IMR-90 (cell line): ENCODE results near the gene PDXK. TPM values are rescaled to one million over a fixed set of nuclear protein-coding genes. Genes with fewer than 3 reads are reported as not detected.

Source experiments
- ATAC-seq: fragments of 200-7000 bp; cut with Tn5 transposase; 2 replicates; pipeline ENCODE4 v1.9.1; 2020; ENCODE audit warnings: low read depth, mild to moderate bottlenecking, moderate library complexity
- BruUV-seq: library from RNA; stranded (reverse); fragments of 400-500 nt; replicated peaks from 2 replicates; lab custom pipeline; 2021; lab: Mats Ljungman, UMichigan
- CTCF ChIA-PET: fragments of 300-600 bp; formaldehyde crosslinking; extraction: SDS; loops from one replicate; lab custom pipeline; 2021; ENCODE audit warnings: antibody characterized with exemption; lab: Yijun Ruan, JAX
- POLR2A ChIA-PET: fragments of 300-600 bp; sonication (Branson Sonifier 250); formaldehyde crosslinking; loops from one replicate; lab custom pipeline; 2022; ENCODE audit warnings: antibody characterized with exemption; ENCODE audit not compliant: unreplicated experiment; lab: Charles Lee
- DNase-seq: peaks from one replicate; pipeline ENCODE4 v3.0.0; 2013
- H2AFZ ChIP-seq: replicated peaks from 2 replicates; pipeline ENCODE3; 2013; ENCODE audit warnings: low read length, mild to moderate bottlenecking; ENCODE audit not compliant: poor library complexity
- H2AK5ac ChIP-seq: 2 replicates; pipeline ENCODE4 v1.6.1; 2013; ENCODE audit warnings: low read depth, low read length, inconsistent platforms
- H2AK9ac ChIP-seq: replicated peaks from 2 replicates; pipeline ENCODE3; 2013; ENCODE audit warnings: mild to moderate bottlenecking, low read depth, low read length, moderate library complexity; ENCODE audit not compliant: poor library complexity
- H2BK120ac ChIP-seq: 2 replicates; pipeline ENCODE4 v1.6.1; 2013; ENCODE audit warnings: low read depth, low read length, inconsistent platforms
- H2BK15ac ChIP-seq: 3 replicates; pipeline ENCODE4 v1.6.1; 2013; ENCODE audit warnings: low read depth, low read length, inconsistent platforms
- H2BK20ac ChIP-seq: 2 replicates; pipeline ENCODE4 v1.6.1; 2013; ENCODE audit warnings: low read depth, mild to moderate bottlenecking, inconsistent platforms, low read length, moderate library complexity
- H2BK5ac ChIP-seq: 2 replicates; pipeline ENCODE4 v1.6.1; 2013; ENCODE audit warnings: mild to moderate bottlenecking, low read depth, low read length, inconsistent platforms; ENCODE audit not compliant: poor library complexity, severe bottlenecking
- H3K14ac ChIP-seq: replicated peaks from 2 replicates; pipeline ENCODE4 v1.6.1; 2013; ENCODE audit warnings: low read depth, low read length, inconsistent platforms
- H3K18ac ChIP-seq: 2 replicates; pipeline ENCODE4 v1.6.1; 2013; ENCODE audit warnings: low read depth, low read length, control low read depth
- H3K23ac ChIP-seq: 2 replicates; pipeline ENCODE4 v1.6.1; 2013; ENCODE audit warnings: low read depth, low read length, inconsistent platforms
- H3K27ac ChIP-seq: 2 replicates; pipeline ENCODE4 v1.5.1; 2013; ENCODE audit warnings: mild to moderate bottlenecking, control low read depth, low read length; ENCODE audit not compliant: insufficient read depth
- H3K27me3 ChIP-seq: 2 replicates; pipeline ENCODE4 v1.6.1; 2013; ENCODE audit warnings: low read length; ENCODE audit not compliant: control insufficient read depth, insufficient read depth
- H3K36me3 ChIP-seq: 2 replicates; pipeline ENCODE4 v1.6.1; 2013; ENCODE audit warnings: low read length, mixed read lengths; ENCODE audit not compliant: control insufficient read depth, insufficient read depth
- H3K4ac ChIP-seq: 2 replicates; pipeline ENCODE4 v1.6.1; 2013; ENCODE audit warnings: low read depth, low read length, inconsistent platforms
- H3K4me1 ChIP-seq: 2 replicates; pipeline ENCODE4 v1.6.1; 2013; ENCODE audit warnings: low read length, mixed read lengths; ENCODE audit not compliant: control insufficient read depth, insufficient read depth
- H3K4me2 ChIP-seq: 2 replicates; pipeline ENCODE4 v1.6.1; 2013; ENCODE audit warnings: low read depth, mild to moderate bottlenecking, control low read depth, low read length, moderate library complexity
- H3K4me3 ChIP-seq: 2 replicates; pipeline ENCODE4 v1.5.1; 2013; ENCODE audit warnings: low read depth, mild to moderate bottlenecking, control low read depth, low read length, moderate library complexity; ENCODE audit not compliant: insufficient read depth
- H3K56ac ChIP-seq: 2 replicates; pipeline ENCODE4 v1.6.1; 2013; ENCODE audit warnings: low read length, inconsistent platforms; ENCODE audit not compliant: insufficient read depth; ENCODE audit errors: extremely low read depth
- H3K79me1 ChIP-seq, 2 experiments: 2 replicates each; pipeline ENCODE4 v1.6.1; 2013; ENCODE audit warnings: low read length in 2 of 2, inconsistent platforms in 1 of 2, low read depth in 1 of 2
- H3K9ac ChIP-seq: 2 replicates; pipeline ENCODE4 v1.6.1; 2013; ENCODE audit warnings: low read depth, low read length, control low read depth
- H3K9me1 ChIP-seq: 2 replicates; pipeline ENCODE4 v1.6.1; 2013; ENCODE audit warnings: low read length, inconsistent platforms; ENCODE audit not compliant: insufficient read depth
- H3K9me3 ChIP-seq: 2 replicates; pipeline ENCODE4 v1.6.1; 2013; ENCODE audit warnings: low read length; ENCODE audit not compliant: control insufficient read depth, insufficient read depth
- H4K20me1 ChIP-seq: 2 replicates; pipeline ENCODE4 v1.6.1; 2013; ENCODE audit warnings: low read length, inconsistent platforms; ENCODE audit not compliant: insufficient read depth
- H4K5ac ChIP-seq: 2 replicates; pipeline ENCODE4 v1.6.1; 2013; ENCODE audit warnings: mild to moderate bottlenecking, low read depth, low read length, control low read depth
- H4K8ac ChIP-seq, 2 experiments: 2 replicates each; pipeline ENCODE4 v1.6.1; 2013; ENCODE audit warnings: low read depth in 2 of 2, low read length in 2 of 2, control low read depth in 1 of 2, inconsistent platforms in 1 of 2
- H4K91ac ChIP-seq: 2 replicates; pipeline ENCODE4 v1.6.1; 2013; ENCODE audit warnings: low read depth, low read length, inconsistent platforms; ENCODE audit not compliant: insufficient read depth
- BHLHE40 ChIP-seq: fragments of 150-350 bp; IDR thresholded peaks from 2 replicates; pipeline ENCODE4 v1.6.1; 2016; ENCODE audit warnings: mild to moderate bottlenecking, low read depth, low read length
- ELK1 ChIP-seq: fragments of 150-350 bp; IDR thresholded peaks from 2 replicates; pipeline ENCODE4 v1.6.1; 2016; ENCODE audit warnings: low read depth, mild to moderate bottlenecking, low read length, moderate library complexity, borderline replicate concordance
- FOS ChIP-seq: fragments of 150-350 bp; IDR thresholded peaks from 2 replicates; pipeline ENCODE4 v1.6.1; 2016; ENCODE audit warnings: low read depth, low read length
- MAFK ChIP-seq: IDR thresholded peaks from 2 replicates; pipeline ENCODE4 v1.6.1; 2012; ENCODE audit warnings: low read depth, low read length, improper control_type of control experiment
- MXI1 ChIP-seq: IDR thresholded peaks from 2 replicates; pipeline ENCODE4 v1.6.1; 2012; ENCODE audit warnings: low read depth, mild to moderate bottlenecking, low read length, moderate library complexity, borderline replicate concordance
- RCOR1 ChIP-seq: IDR thresholded peaks from 2 replicates; pipeline ENCODE4 v1.6.1; 2012; ENCODE audit warnings: mild to moderate bottlenecking, low read length, improper control_type of control experiment; ENCODE audit not compliant: insufficient replicate concordance
- whole genome bisulfite sequencing, 2 experiments: methylation state at CpG; one replicate each; pipeline versions ENCODE4 v1.1.5 to v1.1.7; 2013; ENCODE audit warnings: missing lambda C conversion rate in 2 of 2; ENCODE audit not compliant: insufficient read length in 1 of 2; ENCODE audit errors: extremely low coverage in 2 of 2; 5-methylcytosine and 5-hydroxymethylcytosine counted together
- dilution Hi-C: fragments of 300-500 bp; cut with HindIII; formaldehyde crosslinking; loops from one replicate; pipeline ENCODE4 v1.14.3; 2018; ENCODE audit warnings: low sequenced_read_pairs; ENCODE audit not compliant: unreplicated experiment
- in situ Hi-C: fragments of 300-500 bp; cut with MboI; formaldehyde crosslinking; loops from 3 replicates; pipeline ENCODE4 v1.14.3; 2019; ENCODE audit warnings: low sequenced_read_pairs, inconsistent platforms, mixed read lengths
- intact Hi-C: fragments of 100-400 bp; cut with micrococcal nuclease; formaldehyde crosslinking; loops from 2 replicates; pipeline ENCODE4 v1.10.0; 2022
- polyA plus RNA-seq, 3 experiments: library from polyadenylated mRNA; depleted of rRNA; stranded (reverse); fragments of >200 nt; gene quantifications; 2 replicates each; pipeline ENCODE4 v1.2.3, GENCODE V29; 2012; ENCODE audit warnings: low replicate concordance in 1 of 3
- total RNA-seq: library from RNA; depleted of rRNA; stranded (reverse); fragments of >200 nt; gene quantifications from 2 replicates; pipeline ENCODE4 v1.2.3, GENCODE V29; 2012

The PDXK gene
- total and polyA plus RNA-seq, 2 of the 4 experiments (the other 2 are of a cell fraction): 155 to 312 TPM

GRCh38 chr21:43719748-43720538 lies 1.0 kb downstream of the PDXK start:
- Histone ChIP-seq H3K27me3 (no peaks in the 10 kb centered on the region), H2BK15ac (no peak overlapping the region), H3K36me3 (peaks cover 10% of the 10 kb centered on the region), H2BK5ac (peak overlapping the region; percentile 88), H2AFZ (peak overlapping the region; percentile 91), H4K5ac (peak overlapping the region; percentile 53; the same call in 1 of the 2 replicates), H3K23ac (peak overlapping the region; percentile 76), H4K8ac (peak overlapping the region; percentile 8 to 82; a peak in 2 of 4 replicates), H3K9me1 (peaks cover 14% of the 10 kb centered on the region; the same call in 1 of the 2 replicates), H2BK120ac (no peak overlapping the region), H3K4ac (peak overlapping the region; percentile 83), H2BK20ac (no peak overlapping the region), H3K9ac (peak overlapping the region; percentile 93), H2AK9ac (peak overlapping the region; percentile 94), H3K4me1 (peaks cover 17% of the 10 kb centered on the region), H3K18ac (peak overlapping the region; percentile 66; the same call in 1 of the 2 replicates), H4K20me1 (peaks cover 37% of the 10 kb centered on the region), H3K9me3 (no peaks in the 10 kb centered on the region), H4K91ac (peak overlapping the region; percentile 58; the same call in 1 of the 2 replicates), H3K56ac (peak overlapping the region; percentile 71; the same call in 1 of the 2 replicates), H3K14ac (peak overlapping the region; percentile 89), H3K4me2 (peak overlapping the region; percentile 98), H2AK5ac (peak overlapping the region; percentile 83), H3K27ac (peak overlapping the region; percentile 96), H3K79me1 (peaks cover 11 to 48% of the 10 kb centered on the region in 2 experiments), H3K4me3 (peak overlapping the region; percentile 98)
- CTCF ChIA-PET: no interaction called here
- intact Hi-C loops (loop anchor here (10.0 kb wide), 1 partner anchor 55 kb away; no protein-coding TSS in a partner anchor), in situ Hi-C loops (no loop called here), dilution Hi-C loops (no loop called here)
- DNase-seq: no peak
- TF ChIP-seq MXI1: peak; percentile 53; the same call in 1 of the 2 replicates
- TF ChIP-seq FOS: no peak
- TF ChIP-seq MAFK: 0 out of 2 replicates have a peak, but pooled peaks have one; percentile 3
- 0 out of 2 replicates have a peak, but pooled peaks have one; percentile 1 for TF ChIP-seq BHLHE40
- no peak for TF ChIP-seq ELK1
- no peak for TF ChIP-seq RCOR1
- 1% methylated on average over 20 of the region's 49 CpGs; no CpG with 5 or more reads in 1 of the 2 experiments for WGBS, 2 experiments
- no peak; the same call in 1 of the 2 replicates for ATAC-seq
- POLR2A ChIA-PET: interaction anchor here (0.5 to 0.7 kb wide), 2 partner anchors 134 to 382 kb away, joined by 3 to 5 read pairs; no protein-coding TSS in a partner anchor
- no TSS peak for BruUV-seq
